Stimulated activated CD4-positive, alpha-beta T cell treated with anti-CD3 and anti-CD28 coated beads, Interleukin-4, amount 100 ng/mL, for 24 hours (primary cell): ENCODE data around the gene NCKAP1.

Experiments
- DNase-seq: peaks from one replicate; pipeline ENCODE4 v3.0.0-alpha.2; 2020

Gene NCKAP1

DNA sequence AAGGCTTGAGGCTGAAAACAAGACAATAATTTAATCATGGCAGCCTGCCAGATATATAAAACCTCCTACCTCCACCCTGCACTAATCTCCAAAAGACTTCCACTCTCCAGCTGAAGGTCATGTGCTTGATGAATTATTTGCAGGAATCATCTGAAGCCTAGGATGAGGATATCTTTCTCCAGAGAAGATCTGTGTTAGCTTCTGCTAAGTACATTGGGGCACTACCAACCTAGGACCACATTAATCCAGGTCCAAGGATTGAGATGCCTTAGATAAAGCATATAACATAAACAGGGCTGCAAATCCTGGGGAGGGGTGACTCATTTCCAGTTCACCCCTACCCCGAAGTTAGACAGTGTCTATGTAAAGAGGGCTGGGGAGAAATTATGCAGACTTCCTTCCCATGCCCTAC is 91.3 kb downstream of the NCKAP1 start:
- DNase-seq: no peak

DNA sequence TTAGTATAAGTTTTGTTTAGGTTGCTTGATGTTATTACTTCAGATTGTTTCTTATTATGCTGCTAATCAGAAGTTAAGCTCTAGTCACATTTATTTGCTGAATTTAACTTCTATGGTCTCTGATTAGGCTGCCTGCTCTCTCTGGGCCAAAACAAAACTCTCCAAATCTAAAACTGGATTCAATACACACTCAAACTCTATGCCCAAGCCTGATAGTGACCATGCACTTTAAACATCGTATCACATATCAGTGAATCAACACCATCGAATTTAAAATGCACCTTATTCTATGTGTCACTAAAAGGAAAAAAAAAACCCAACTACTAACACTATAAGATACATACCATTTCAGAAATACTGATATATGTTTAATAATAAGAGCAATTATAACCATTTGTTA is 94.9 kb downstream of the NCKAP1 start:
- no peak for DNase-seq

DNA sequence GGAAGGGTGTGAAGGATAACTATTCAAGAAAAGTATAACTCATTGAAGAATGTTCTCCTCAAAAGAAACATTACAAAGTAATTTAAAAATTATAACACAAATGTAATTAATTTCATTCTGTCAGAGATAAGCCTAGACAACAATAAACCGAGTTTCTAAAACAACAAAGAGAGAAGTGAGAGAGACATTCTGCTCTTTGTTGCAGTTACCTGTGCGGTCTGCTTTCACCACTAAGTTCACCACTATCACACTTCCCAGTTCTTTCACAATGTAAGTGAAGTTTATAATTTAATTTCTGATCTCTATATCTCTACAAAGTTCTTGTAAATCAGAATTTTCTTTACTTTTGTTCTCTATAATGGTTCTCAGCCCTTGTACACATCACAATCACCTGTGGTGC is 95.5 kb downstream of the NCKAP1 start:
- DNase-seq: no peak

DNA sequence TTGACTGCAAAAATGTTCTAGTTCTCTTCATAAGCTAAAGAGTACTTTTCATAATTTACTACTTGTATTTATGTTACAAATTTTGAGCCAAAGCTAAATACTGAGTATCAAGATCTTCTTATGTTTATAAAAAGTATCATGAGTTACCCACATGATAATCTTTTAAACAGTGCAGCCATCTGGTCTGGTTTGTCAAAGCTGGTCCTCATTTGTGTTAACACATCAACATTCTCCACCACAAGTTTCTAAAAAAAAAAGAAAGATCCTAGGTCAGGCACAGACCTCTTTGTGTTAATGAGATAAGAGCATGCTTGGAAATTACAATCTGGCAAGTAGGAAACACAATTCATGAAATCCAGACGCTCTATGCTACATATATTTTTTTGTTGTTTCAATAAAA is 96.3 kb downstream of the NCKAP1 start:
- DNase-seq: no peak

DNA sequence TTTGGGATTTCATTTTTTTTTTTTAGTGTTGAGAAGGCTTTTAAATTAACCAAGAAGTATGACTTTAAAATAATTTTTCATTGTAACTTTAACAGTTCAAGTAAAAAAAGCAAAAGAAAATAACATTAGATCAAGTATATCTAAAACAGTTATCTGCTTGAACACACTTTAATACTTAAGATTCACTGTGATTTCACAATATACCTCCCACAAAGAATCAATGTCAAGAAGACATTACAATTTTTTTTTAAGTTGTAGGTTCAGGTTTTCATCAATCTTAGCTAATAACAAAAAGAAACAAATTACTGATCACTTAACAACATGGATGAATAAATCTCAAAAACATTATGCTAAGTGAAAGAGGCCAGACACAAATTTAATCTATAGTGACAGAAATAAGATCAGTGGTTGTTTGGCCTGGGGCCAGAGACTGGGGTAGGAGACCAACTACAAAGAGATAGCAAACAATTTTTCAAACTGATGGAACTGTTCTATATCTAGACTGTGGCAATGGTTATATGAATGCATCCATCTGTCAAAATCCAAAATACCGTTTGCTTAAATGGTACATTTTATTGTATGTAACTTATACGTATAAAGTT is 97.0 kb downstream of the NCKAP1 start:
- DNase-seq: no peak

DNA sequence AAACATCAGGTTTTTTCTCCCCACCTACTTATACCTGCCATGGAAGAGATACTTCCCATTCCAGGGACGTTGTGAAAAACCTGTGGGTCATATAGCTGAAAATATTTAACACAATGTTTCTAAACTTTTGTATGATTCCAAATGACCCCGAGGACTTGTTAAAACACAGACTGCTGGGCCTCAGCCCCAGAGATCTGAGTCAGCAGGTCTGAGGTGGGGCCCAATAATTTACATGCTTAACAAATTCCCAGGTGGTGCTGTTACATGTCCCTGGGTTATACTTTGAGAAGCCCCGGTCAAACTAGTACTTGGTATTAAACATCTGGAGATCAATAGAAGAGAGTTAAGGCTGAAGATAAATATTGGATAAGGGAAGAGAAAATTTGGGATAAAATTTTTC is 100.4 kb downstream of the NCKAP1 start:
- DNase-seq: no peak

DNA sequence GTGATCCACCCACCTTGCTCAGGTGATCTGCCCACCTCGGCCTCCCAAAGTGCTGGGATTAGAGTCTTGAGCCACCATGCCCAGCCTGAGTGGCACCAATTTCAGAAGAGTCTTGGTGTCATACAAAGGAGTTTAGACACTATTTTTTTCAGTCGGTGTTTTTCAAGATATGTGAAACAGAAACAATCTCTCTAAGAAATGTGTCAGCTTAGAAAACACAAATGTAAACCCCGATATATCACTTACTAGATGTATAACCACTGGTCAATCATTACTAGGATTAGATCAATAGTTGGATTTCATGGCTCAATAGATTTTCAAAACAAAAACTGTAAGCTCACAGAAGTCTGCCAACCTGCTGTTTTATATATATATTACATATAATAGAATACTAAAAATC is 104.6 kb downstream of the NCKAP1 start:
- no peak for DNase-seq

DNA sequence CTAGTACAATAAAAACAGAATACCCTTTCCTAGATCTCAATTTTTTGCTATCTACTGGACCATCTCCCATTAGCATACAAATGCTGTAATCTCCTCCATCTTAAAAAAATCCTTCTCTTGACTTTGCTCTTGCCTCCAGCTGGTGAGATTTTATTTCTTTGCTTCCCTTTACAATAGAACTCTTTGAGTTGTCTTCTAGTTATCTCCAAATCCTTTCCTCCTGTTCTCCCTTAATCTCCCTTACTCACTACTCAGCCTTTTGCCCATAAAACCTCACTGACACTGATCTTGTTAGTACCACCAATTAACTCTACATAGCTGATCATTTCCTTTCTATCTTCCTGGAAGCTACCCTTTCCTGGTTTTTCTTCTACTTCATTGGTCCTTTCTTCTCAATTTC is 108.3 kb downstream of the NCKAP1 start:
- DNase-seq: no peak

DNA sequence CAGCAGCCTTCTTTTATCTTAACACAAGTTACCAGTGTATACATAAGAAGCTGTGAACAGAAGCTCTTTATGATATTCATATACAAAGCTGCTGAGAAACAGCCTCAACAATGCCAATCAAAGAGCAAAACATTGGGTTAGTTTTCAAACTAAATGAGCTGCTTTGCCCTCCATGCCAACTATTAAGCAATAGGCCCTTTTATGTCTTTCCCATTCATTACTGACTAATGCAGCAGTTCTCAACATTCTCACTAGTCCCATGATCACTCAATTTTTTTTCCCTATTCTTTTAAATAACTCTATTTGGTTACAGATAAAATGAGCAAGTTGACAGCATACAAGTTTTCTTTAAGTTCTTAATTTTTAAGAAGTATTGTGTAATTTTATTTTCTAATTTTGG is 114.0 kb downstream of the NCKAP1 start:
- DNase-seq: no peak

DNA sequence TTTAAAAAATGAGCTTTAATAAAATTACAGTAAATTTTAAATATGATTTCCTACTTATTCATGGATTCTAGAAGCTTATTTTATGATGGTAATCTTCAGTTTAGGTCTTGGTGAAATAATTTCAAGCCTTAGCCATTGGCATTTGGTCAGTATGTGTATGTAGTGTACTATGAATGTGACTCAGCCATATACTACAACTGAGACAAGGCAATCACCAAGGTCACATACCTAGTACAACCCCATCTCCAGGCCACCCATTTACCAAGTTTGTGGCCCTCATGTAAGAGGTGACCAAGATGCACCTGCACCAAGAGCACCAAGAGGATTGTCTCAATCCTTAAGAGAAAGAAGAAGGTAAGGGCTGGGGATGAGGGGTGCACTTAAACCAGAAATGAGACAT is 117.0 kb downstream of the NCKAP1 start:
- DNase-seq: no peak

DNA sequence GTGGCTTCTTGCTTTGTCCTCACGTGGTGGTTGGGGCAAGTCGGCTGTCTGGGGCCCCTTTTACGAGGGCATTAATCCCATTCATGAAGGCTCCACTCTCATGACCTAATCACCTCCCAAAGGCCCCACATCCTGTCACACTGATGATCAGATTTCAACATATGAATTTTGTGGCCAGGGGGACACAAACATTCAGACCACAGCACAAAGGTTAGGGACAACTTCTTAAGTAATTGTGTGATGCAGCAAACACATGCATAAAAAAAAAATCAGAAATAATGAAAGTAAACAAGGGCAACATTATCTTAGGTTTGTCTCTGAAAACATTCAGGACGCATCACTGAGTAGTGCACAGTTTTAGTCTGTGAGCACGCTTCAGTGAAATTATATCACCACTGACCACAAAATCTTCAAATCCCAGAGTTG is 117.6 kb downstream of the NCKAP1 start:
- no peak for DNase-seq

DNA sequence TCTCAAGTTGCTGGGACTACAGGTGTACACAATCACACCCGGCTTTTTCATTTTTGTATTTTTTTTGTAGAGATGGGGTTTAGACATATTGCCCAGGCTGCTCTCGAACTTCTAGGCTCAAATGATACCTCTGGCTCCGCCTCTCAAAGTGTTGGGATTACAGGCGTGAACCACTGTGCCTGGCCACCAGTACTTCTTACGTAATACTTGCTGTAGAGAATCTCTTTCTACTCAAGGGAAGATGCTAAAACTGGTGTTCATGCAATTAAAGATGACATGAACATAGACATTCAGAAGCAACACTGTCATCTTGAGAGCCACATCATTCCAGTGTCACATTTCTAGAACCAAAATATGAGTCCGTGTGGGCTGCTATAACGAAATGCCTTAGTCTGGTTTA is 118.2 kb downstream of the NCKAP1 start:
- DNase-seq: no peak

DNA sequence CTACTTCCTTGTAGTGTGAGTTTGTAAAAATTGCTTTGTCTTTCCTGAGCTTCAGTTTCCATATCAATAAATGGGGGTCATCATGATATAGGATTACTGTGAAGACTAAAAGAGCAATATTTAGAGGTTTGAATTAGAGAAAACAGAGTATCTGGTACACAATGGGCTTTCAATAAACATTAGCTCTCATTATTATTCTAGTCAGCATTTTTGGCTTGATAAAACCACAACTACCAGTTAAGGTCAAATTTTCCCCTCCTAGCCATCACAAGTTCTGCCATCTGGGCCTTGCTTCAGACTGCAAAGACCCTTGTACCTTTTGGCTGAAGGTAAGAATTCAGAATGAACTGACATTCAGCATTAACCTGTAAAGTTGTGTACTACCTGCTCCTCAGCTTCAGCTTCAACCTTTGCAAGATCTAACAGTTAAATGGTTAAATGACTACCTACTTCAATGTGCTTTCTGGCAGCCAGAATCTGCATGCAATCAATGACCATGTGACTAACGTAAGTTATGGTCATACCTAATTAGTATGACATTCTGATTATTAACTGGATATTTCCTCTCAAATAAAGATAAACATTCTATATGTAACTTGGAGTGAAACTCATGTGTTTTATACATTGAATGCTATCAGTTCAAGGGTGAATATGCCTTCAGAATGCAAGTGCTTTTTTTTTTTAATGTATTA is 119.2 kb downstream of the NCKAP1 start:
- no peak for DNase-seq

DNA sequence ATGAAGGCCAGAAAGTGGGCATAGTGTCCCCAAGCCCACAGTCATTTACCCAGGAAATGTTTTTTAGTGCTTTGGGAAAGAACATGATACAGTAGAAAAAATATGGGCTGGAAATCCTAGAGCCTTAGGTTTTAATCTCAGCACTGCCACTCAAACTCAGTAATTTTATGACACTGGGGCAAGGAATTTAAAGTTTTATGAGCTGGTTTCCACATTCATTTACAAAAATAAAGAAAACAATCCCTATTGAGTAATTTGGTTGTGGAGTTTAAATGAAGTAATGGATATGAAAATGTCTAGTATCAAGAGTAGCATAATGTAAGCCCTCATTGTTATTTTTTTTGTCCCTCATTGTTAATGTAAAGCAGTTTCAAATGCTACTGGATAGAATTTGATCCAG is 120.3 kb downstream of the NCKAP1 start:
- no peak for DNase-seq

DNA sequence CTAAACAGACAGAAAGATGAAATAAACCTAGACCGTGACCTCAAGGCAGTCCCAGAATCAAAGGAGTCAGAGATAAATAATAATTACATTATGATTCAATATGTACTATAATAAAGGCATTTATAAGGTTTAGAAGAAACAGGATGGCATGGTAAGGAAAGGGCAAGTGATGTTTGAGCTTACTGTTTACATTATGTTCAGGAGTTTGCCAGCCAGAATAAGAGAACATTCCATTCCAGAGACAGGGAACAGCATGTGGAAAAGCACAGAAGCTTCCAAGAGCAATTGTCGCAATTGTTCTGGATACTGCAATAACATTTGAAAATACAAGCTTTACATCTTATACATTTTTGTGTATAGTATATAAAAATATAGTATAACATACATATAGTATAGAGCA is 121.8 kb downstream of the NCKAP1 start:
- no peak for DNase-seq

DNA sequence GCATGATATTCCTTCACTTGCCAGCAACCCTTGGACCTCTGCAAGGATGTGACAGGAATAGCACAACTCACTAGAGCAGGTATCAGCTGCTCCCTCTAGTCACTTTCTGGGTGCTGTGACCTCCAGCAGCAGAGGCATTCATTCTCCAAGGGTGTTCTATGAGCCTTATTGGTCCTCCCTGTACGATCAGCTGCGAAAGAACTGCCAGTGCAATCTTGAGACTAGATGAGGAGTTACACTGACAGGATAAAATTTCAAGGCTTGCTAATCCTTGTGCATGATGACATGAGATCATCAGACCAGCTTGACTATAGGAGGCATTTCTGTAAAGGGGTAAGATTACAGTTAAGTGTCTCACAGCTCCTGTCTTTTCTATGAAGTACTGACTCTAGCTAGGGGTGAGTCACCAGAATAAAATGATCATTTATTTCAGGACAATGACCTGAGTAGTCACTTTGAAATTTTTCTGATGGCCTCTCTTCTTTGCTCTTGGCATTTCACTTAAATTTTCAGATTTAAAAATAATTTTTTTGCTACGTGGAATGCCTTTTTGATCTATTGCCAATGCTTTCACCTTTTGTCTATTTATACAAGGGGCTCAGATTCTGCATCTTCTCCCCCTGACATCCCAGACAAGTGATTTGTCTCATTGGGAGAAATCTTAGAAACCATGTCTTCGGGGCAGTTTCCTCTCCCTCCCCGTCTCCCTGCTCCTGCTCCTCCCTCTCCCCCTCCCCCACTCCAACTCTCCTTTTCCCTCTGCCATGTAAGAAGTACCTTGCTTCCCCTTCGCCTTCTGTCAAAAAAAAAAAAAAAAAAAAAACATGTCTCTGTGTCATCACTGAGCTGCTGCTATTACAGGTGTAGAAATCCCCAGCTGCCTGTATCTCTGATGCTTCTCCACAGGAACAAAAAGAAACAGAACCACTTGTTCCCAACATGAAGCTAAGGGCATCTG is 122.6 kb downstream of the NCKAP1 start:
- DNase-seq: no peak

DNA sequence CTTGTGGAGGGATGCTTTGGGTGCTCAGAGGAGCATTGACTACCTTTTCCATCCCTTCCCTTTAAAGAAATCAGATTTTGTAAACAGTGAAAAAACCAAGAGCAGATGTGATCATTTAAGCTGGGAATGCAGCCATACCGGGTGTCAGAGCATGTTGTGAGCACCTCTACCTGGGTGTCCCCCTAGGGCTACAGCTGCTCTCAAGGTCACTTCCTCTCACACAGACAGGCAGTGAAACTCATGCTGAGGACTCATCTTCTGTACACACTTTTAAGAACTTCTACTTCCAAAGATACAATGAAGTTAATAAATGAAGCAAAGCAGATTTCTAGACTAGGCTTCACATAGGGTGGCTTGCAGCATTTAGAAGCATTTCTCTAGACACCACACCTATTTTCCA is 123.4 kb downstream of the NCKAP1 start:
- no peak for DNase-seq

DNA sequence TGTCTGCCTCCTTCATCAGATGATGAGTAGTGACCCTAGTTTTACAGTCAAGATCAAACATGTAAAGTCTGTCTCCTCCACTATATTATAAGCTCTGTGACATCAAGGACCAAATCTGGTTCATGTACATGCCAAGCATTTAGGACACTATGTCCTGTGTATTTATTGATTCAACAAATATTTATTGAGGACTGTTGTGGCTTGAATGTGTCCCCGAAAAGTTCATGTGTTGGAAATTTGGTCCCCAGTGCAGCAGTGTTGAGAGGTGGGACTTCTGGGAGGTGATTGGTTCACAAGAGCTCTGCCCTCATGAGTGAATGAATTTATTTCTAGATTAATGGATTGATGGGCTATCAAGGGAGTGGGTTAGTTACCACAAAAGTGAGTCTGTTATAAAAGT is 125.2 kb downstream of the NCKAP1 start:
- DNase-seq: no peak

DNA sequence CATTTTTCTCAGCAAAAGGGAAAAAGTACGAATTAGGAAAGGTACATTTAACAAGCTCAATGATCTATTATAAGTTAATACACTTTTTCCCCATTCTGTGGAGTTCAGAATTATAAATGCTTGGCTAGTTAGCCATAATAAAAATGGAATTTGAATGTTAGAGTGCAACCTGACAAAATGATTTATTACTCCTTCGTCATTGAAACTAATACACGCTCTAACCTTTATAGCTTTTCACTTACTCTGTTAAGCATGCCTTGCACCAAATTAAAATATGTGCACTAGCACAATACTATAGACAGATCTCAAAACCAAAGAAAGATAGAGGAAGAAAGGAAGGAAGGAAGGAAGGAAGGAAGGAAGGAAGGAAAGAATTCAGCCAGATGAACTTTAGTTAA is 125.7 kb downstream of the NCKAP1 start:
- no peak for DNase-seq

DNA sequence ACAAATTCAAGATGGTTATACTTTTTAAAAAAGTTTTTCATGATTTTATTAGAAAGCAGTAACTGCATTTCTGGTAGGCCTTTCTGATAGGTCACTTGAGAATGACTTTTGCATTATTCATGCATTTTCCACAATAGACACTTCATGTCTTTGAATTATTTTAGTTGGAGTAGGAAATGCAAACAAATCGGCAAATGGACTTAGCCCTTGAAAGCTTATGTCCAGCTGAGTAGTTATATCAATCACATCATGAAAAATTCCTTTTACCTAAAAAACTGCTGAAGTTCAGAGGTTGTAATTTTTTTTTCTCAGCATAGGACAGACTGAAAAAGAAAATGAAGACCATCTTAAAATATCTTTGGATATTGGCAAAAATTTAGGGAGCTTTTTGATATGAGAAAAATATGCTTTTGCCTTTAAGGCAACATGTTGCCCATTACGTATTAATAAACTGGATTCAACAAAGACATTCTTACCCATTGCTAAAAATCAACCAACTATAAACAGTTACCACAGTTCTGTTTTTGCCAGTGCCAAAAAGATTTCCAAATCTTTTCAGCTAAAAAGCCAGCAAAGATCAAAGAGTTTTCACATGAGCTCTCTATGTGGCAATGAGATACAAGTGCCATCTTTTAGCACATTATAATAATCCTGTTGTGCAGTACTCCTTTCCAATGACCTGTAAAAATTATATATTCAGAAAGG is 126.3 kb downstream of the NCKAP1 start:
- DNase-seq: no peak

DNA sequence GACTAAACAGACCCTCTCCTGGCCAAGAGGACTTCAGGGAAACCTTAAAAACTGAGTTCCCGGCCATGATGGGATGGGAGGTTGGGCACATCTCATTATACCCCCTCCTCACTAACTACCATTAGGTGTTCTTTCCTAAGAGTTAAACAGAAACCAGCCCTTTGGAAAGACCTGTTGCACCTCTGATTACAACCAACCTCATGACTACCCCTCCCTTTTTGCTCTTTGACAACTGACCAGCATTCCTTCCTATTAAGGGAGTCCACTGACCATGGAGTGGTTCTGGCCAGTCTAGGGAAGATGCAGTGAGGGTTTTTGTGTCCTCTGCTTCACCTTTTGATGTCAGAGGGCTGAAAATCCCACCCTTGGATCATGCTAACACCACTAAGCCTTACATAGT is 127.3 kb downstream of the NCKAP1 start:
- no peak for DNase-seq

DNA sequence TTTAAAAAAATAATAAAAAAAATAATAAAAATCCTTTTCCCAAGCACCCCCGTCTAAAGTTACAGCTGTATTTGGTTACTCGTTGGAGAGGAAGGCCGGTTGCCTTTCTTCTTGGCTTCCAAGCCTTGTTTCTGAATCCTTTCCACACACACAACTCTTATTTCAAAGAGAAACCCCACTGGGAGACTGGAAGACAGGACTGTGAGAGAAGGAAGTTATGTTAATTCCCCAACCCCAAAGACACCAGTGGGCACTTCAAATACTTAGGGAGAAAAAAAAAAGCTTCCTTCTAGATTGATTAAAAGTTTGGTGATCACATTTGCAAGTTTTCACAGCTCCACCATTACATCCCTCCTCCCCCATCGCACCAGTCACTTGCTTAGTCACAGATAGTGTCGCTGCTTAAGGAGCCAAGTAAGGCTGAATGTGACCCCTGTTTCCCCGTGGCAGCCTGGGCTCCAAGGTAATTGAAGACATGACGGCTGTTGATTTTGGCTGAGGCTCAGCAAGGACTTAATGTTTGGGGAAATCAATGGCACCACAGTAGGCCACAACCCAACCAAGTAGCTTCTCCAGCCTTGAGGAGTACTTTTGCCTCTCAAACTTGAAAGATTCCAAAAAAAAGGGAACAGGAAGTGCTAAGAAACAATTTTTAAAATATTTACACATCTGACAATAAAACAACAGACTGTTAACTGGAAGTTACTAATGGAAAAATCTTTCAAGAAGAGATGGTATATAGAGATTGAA is 131.0 kb downstream of the NCKAP1 start:
- DNase-seq: no peak

DNA sequence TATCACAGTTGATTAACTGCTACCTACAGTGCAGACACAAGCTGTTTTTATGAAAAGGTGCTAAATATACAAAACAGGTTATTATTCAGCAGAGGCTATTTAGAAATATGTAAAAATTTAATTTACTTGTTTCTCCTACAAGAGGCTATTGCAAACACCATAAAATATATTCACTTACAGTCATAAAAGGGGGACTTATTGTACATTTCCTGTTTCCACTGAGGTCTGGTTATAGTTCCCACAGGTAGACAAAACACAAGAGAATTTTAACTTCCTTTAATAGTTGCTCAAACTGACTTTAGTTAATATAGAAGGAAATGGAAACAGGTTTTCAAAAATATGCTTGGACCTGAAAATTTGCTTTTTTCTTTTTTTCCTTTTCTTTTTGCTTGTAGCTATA is 131.8 kb downstream of the NCKAP1 start:
- DNase-seq: no peak
